Karpas-422 (cell line): Measurements from ENCODE around the gene MS4A1. TPM values are rescaled to one million over a fixed set of nuclear protein-coding genes. Genes with fewer than 3 reads are reported as not detected.
A peak's percentile ranks its signal among the peaks of the same experiment; 100 is the strongest.

ENCODE experiments used
- DNase-seq: peaks from one replicate; pipeline ENCODE4 v3.0.0-alpha.2; 2015
- H2AFZ ChIP-seq: fragments of 200-600 bp; sonication (generic); 2 replicates; pipeline ENCODE4 v1.6.1; 2014; ENCODE audit warnings: antibody characterized with exemption, low read length, mixed read lengths
- H3K27ac ChIP-seq: fragments of 200-600 bp; sonication (generic); 2 replicates; pipeline ENCODE4 v1.5.1; 2014; ENCODE audit warnings: mild to moderate bottlenecking, low read length, moderate library complexity
- H3K27me3 ChIP-seq: fragments of 200-600 bp; sonication (generic); 2 replicates; pipeline ENCODE4 v1.6.1; 2014; ENCODE audit warnings: low read length, mixed read lengths
- H3K36me3 ChIP-seq: fragments of 200-600 bp; sonication (generic); 2 replicates; pipeline ENCODE4 v1.6.1; 2014; ENCODE audit warnings: low read length, mixed read lengths; ENCODE audit not compliant: insufficient read depth
- H3K4me1 ChIP-seq: fragments of 200-600 bp; sonication (generic); 2 replicates; pipeline ENCODE4 v1.6.1; 2014; ENCODE audit warnings: mild to moderate bottlenecking, low read length, mixed read lengths
- H3K4me2 ChIP-seq: fragments of 200-600 bp; sonication (generic); 2 replicates; pipeline ENCODE4 v1.6.1; 2014; ENCODE audit warnings: low read length, low read depth, mild to moderate bottlenecking; ENCODE audit not compliant: poor library complexity, severe bottlenecking
- H3K4me3 ChIP-seq: fragments of 200-600 bp; sonication (generic); 2 replicates; pipeline ENCODE4 v1.5.1; 2014; ENCODE audit warnings: mild to moderate bottlenecking, antibody characterized with exemption, low read length, mixed read lengths
- H3K79me2 ChIP-seq: fragments of 200-600 bp; sonication (generic); 2 replicates; pipeline ENCODE4 v1.6.1; 2014; ENCODE audit warnings: mild to moderate bottlenecking, low read length, mixed read lengths
- H3K9ac ChIP-seq: fragments of 200-600 bp; sonication (generic); 2 replicates; pipeline ENCODE4 v1.6.0; 2014; ENCODE audit warnings: low read length
- H3K9me2 ChIP-seq: fragments of 200-600 bp; sonication (generic), shearing (Covaris generic); replicated peaks from 2 replicates; pipeline ENCODE4 v1.6.0; 2014; ENCODE audit warnings: mild to moderate bottlenecking, low read length, moderate library complexity; ENCODE audit not compliant: insufficient read depth
- H3K9me3 ChIP-seq: fragments of 300-700, 200-600 bp; sonication (generic); 2 replicates; pipeline ENCODE4 v1.6.1; 2014; ENCODE audit warnings: low read length, mixed read lengths
- H4K20me1 ChIP-seq: fragments of 200-600 bp; sonication (generic); 2 replicates; pipeline ENCODE4 v1.6.1; 2014; ENCODE audit warnings: mild to moderate bottlenecking, antibody characterized with exemption, low read length, low read depth; ENCODE audit not compliant: insufficient read depth
- total RNA-seq: library from RNA; depleted of rRNA; stranded (reverse); fragments of >200 nt; shearing (Covaris generic); gene quantifications from 2 replicates; pipeline ENCODE4 v1.2.3, GENCODE V29; 2014; ENCODE audit warnings: low replicate concordance; rRNA removed

Gene MS4A1
- 434 and 1,078 TPM in 2 replicates for total RNA-seq

DNA sequence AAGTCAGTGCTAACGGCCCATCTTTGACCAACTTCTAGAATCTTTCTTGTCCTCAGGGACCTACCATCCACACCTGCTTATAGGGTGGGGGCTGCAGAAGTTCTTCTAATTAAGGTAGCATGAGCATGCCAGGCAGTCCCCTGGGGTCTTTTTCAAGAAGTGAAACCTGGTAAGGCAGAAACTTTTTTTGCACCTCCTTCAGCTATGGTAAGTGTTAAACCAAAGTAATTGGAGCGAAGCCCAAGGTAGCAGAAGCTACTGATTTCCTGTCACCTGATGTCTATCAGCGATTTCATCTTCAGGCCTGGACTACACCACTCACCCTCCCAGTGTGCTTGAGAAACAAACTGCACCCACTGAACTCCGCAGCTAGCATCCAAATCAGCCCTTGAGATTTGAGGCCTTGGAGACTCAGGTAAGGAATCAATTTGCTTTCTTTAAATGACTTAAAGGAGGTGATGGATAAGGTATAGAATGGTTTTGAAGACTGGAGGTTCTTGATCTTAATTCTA lies at the start of gene MS4A1:
Gene MS4A1, plus strand, starts transcription at position 317 of the 512 bp plus-strand sequence. CDS start 6,528 bp downstream, outside the sequence.
- Histone ChIP-seq H3K36me3 (peaks cover 34% of the 10 kb centered on the region), H4K20me1 (peaks cover 17% of the 10 kb centered on the region; the same call in 1 of the 2 replicates)
- peak; percentile 99 for DNase-seq

DNA sequence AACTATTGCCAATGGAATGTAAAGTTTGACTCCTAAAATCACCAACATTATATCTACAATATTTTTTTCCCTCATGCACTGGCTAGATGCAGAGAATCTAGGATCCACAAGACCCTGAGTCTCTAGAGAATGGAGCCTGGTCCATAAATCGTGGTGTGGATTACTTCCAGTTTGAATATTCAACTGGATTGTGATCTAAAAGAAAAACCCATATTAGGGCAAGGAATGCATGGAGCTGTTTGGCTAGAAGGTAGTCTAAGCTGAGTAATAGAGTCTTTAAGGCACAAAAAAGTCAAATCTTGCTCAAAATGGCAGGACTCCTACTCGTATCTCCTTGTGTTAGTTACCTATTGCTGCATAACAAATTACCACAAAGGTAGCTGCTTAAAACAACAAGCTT lies 35.6 kb upstream of the MS4A1 start:
- no peak overlapping the region for H3K4me2 ChIP-seq
- no peak overlapping the region for H3K27ac ChIP-seq
- H3K9ac ChIP-seq: no peak overlapping the region
- H2AFZ ChIP-seq: no peak overlapping the region
- no peaks in the 10 kb centered on the region for H3K36me3 ChIP-seq
- H3K79me2 ChIP-seq: no peaks in the 10 kb centered on the region
- DNase-seq: no peak
- peaks cover 12% of the 10 kb centered on the region for H3K4me1 ChIP-seq
- H3K9me3 ChIP-seq: no peaks in the 10 kb centered on the region
- no peaks in the 10 kb centered on the region for H3K27me3 ChIP-seq
- no peaks in the 10 kb centered on the region; the same call in 1 of the 2 replicates for H3K9me2 ChIP-seq
- H3K4me3 ChIP-seq: no peak overlapping the region
- no peaks in the 10 kb centered on the region for H4K20me1 ChIP-seq

More for the DNA sequence above, at the start of gene MS4A1:
- Histone ChIP-seq H3K9ac (peak within 1 kb of the TSS; percentile 75), H3K9me3 (no peaks in the 10 kb centered on the region), H3K27me3 (no peaks in the 10 kb centered on the region), H3K4me2 (peak within 1 kb of the TSS; percentile 77), H3K4me3 (peak within 1 kb of the TSS; percentile 71), H3K9me2 (no peaks in the 10 kb centered on the region), H3K27ac (peak within 1 kb of the TSS; percentile 98), H2AFZ (no peak within 1 kb of the TSS), H3K79me2 (peaks cover 49% of the 10 kb centered on the region), H3K4me1 (peaks cover 76% of the 10 kb centered on the region)

DNA sequence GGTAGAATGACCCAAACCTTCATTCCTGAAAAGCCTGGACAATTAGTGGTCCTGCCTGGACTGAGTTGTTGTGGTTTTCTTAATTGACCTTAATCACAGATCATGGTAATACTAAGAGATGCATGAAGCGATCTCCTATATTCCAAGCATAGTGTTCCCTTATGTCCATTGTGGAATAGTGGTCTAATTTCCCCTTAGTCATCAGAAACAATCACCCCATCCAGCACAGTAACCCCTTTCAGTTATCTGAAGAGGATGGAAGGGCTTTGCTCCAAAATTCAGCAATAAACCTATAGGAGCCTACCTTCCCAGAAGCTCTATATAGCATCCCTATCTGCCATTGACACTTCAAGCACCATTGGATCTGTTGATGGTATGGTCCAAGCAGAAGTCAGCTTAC lies 33.0 kb upstream of the MS4A1 start:
- H2AFZ ChIP-seq: no peak overlapping the region
- H3K9ac ChIP-seq: no peak overlapping the region
- no peak overlapping the region for H3K4me3 ChIP-seq
- H3K27me3 ChIP-seq: no peaks in the 10 kb centered on the region
- H3K9me2 ChIP-seq: no peaks in the 10 kb centered on the region
- no peak overlapping the region for H3K27ac ChIP-seq
- no peaks in the 10 kb centered on the region for H3K79me2 ChIP-seq
- peaks cover under 1% of the 10 kb centered on the region; the same call in 1 of the 2 replicates for H3K4me1 ChIP-seq
- H3K4me2 ChIP-seq: no peak overlapping the region
- H3K36me3 ChIP-seq: no peaks in the 10 kb centered on the region
- DNase-seq: no peak
- no peaks in the 10 kb centered on the region for H4K20me1 ChIP-seq
- H3K9me3 ChIP-seq: no peaks in the 10 kb centered on the region

DNA sequence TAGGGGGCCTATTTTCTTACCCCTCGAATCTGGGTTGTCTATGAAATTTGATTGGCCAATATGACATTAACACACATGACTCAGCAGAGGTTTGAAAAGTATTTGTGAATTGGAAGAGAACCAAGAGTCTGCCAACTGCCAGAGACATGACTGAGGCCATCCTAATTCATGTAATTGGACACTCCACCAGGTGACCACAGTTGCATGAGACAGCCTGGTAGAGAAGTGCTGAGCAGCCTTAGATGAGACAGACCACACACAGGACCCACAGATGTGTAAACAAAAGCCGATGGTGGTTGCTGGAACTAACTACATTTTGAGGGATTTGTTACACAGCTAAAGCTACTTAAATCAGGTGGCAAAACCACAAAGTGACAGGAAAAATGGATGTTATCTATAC lies 27.1 kb upstream of the MS4A1 start:
- Histone ChIP-seq H3K4me1 (0 out of 2 replicates have a peak, but pooled peaks cover 3% of the 10 kb centered on the region), H3K27ac (no peak overlapping the region), H2AFZ (no peak overlapping the region)

DNA sequence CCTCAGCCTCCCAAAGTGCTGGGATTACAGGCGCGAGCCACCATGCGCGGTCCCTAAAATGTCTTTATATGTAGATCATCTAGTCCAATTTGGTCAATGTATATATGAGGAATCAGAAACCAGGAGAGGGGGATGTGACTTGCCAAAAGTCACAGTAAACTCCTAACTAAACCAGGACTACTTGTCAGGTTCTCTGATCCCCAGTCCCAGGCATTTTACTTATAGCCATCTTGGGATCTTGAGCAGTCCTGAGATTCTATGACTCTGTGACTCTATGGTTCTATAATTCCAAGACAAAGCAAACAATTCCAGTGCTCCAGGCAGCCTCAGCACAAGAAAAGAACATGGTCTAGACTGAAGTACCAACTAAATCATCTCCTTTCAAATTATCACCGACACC lies 26.4 kb upstream of the MS4A1 start, which contains the start of gene MS4A5:
Gene MS4A5, plus strand, starts transcription at position 301 of the 400 bp plus-strand sequence. CDS start 103 bp downstream, outside the sequence.
- Histone ChIP-seq H3K79me2 (no peaks in the 10 kb centered on the region), H3K4me3 (no peak within 1 kb of the TSS), H3K4me1 (0 out of 2 replicates have a peak, but pooled peaks cover 3% of the 10 kb centered on the region), H3K27me3 (no peaks in the 10 kb centered on the region), H3K36me3 (no peaks in the 10 kb centered on the region), H2AFZ (no peak within 1 kb of the TSS), H3K9me3 (no peaks in the 10 kb centered on the region), H3K9me2 (no peaks in the 10 kb centered on the region), H3K27ac (no peak within 1 kb of the TSS), H4K20me1 (no peaks in the 10 kb centered on the region), H3K9ac (no peak within 1 kb of the TSS), H3K4me2 (no peak within 1 kb of the TSS)
- no peak for DNase-seq

More for the DNA sequence above, 27.1 kb upstream of the MS4A1 start:
- Histone ChIP-seq H3K79me2 (no peaks in the 10 kb centered on the region), H3K36me3 (no peaks in the 10 kb centered on the region), H3K9ac (no peak overlapping the region), H3K4me2 (no peak overlapping the region), H3K9me2 (no peaks in the 10 kb centered on the region), H4K20me1 (no peaks in the 10 kb centered on the region), H3K9me3 (no peaks in the 10 kb centered on the region), H3K27me3 (no peaks in the 10 kb centered on the region), H3K4me3 (no peak overlapping the region)
- no peak for DNase-seq

DNA sequence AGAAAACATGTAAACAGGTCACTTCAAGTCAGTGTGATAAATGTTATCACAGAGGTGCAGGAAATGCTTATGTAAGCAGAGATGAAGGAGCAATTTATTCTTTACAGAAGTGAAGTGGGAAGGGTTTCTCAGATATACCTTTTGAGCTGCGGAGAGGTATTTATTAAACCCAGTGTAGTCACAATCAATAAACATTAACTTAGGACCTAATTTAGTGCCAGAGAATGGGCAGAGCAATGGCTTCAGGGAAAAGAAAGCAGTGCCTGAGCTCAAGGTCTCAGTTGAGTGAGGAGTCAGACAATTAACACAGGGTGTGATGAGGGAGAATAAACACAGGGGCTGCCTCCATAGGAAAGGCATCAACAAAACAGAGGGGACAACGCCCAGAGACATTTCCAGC lies 24.4 kb upstream of the MS4A1 start:
- Histone ChIP-seq H3K9me2 (no peaks in the 10 kb centered on the region), H3K4me2 (no peak overlapping the region), H3K27me3 (no peaks in the 10 kb centered on the region), H2AFZ (no peak overlapping the region), H3K4me3 (no peak overlapping the region), H3K4me1 (0 out of 2 replicates have a peak, but pooled peaks cover 3% of the 10 kb centered on the region), H3K9me3 (no peaks in the 10 kb centered on the region), H3K9ac (no peak overlapping the region), H3K79me2 (no peaks in the 10 kb centered on the region), H3K36me3 (no peaks in the 10 kb centered on the region), H3K27ac (no peak overlapping the region), H4K20me1 (no peaks in the 10 kb centered on the region)
- no peak for DNase-seq

DNA sequence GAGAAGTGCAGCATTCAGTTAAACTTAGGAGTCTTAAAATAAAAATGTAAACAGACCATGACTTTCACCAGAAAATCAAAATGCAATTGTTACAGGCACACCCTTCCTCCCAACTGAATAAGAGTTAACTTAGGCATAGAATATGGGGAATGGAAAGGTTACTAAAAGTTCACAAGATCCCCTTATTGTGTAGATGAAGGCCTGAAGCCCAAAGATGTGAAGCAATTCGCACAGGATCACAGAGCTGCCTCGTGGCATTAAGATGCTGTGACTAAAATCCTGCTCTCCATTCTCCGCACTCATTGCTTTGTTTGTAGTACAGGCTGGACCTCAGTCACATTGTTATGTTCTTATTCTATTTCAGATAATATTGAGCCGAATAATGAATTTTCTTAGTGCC lies 22.2 kb upstream of the MS4A1 start:
- Histone ChIP-seq H3K36me3 (no peaks in the 10 kb centered on the region), H2AFZ (no peak overlapping the region), H3K9me3 (no peaks in the 10 kb centered on the region), H4K20me1 (no peaks in the 10 kb centered on the region), H3K4me1 (0 out of 2 replicates have a peak, but pooled peaks cover 2% of the 10 kb centered on the region), H3K9me2 (no peaks in the 10 kb centered on the region), H3K79me2 (no peaks in the 10 kb centered on the region), H3K4me3 (no peak overlapping the region), H3K9ac (no peak overlapping the region), H3K27me3 (no peaks in the 10 kb centered on the region), H3K4me2 (no peak overlapping the region), H3K27ac (no peak overlapping the region)
- DNase-seq: no peak

DNA sequence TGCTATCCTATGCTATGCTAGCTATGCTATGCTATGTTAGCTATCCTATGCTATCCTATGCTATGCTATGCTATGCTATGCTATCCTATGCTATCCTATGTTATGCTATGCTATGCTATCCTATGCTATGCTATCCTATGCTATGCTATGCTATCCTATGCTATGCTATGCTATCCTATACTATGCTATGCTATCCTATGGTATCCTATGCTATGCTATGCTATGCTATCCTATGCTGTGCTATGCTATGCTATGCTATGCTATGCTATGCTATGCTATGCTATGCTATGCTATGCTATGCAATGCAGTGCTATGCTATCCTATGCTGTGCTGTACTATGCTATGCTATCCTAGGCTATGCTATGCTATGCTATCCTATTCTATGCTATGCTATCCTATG lies 8.6 kb upstream of the MS4A1 start:
- Histone ChIP-seq H3K27ac (no peak overlapping the region; the same call in 1 of the 2 replicates), H3K4me3 (no peak overlapping the region; the same call in 1 of the 2 replicates)

More for the DNA sequence above, 8.6 kb upstream of the MS4A1 start:
- peaks cover 24% of the 10 kb centered on the region for H3K4me1 ChIP-seq
- 0 out of 2 replicates have a peak, but pooled peaks cover 2% of the 10 kb centered on the region for H3K9me2 ChIP-seq
- no peak overlapping the region for H3K4me2 ChIP-seq
- H3K36me3 ChIP-seq: no peaks in the 10 kb centered on the region
- no peak overlapping the region; the same call in 1 of the 2 replicates for H2AFZ ChIP-seq
- DNase-seq: no peak
- H3K9ac ChIP-seq: peak overlapping the region; percentile 56; the same call in 1 of the 2 replicates
- no peaks in the 10 kb centered on the region for H4K20me1 ChIP-seq
- no peaks in the 10 kb centered on the region for H3K9me3 ChIP-seq
- no peaks in the 10 kb centered on the region for H3K27me3 ChIP-seq
- H3K79me2 ChIP-seq: no peaks in the 10 kb centered on the region
